Measurements from ENCODE around the gene APOM. TPM values are rescaled to one million over a fixed set of nuclear protein-coding genes. Genes with fewer than 3 reads are reported as not detected.

Gene APOM
- total RNA-seq, 3 donors from 2014 or later (not counting 1 experiment from before 2014, with no cell fraction given): 2.6 to 2.8 (median 2.7) TPM

GRCh38 chr6:31691564-31692108 is 35.9 kb downstream of the APOM start:
- Histone ChIP-seq H3K4me3 (ENCODE audit: low read length) (no peak overlapping the region), H3K4me1 (ENCODE audit: control insufficient read depth, insufficient read depth, low read length) (no peaks in the 10 kb centered on the region), H3K9me3 (ENCODE audit: control insufficient read depth, insufficient read depth, low read length) (no peaks in the 10 kb centered on the region), H3K27me3 (ENCODE audit: control insufficient read depth, insufficient read depth, low read length) (no peaks in the 10 kb centered on the region), H3K27ac (ENCODE audit: low read length) (no peak overlapping the region), H3K36me3 (ENCODE audit: control insufficient read depth, insufficient read depth, low read length) (peaks cover 81% of the 10 kb centered on the region)
- peaks cover 0 to 7% of the 10 kb centered on the region in 2 donors for H3K4me1 Mint-ChIP-seq
- TF ChIP-seq CTCF (IDR thresholded peaks at IDR 0.05): no peak
- H3K27ac Mint-ChIP-seq: no peak overlapping the region
- no peak for DNase-seq
- no peak for ATAC-seq
- H3K4me3 Mint-ChIP-seq: no peak overlapping the region
- WGBS (ENCODE audit: insufficient coverage): 97% methylated on average over 11 of the region's 12 CpGs
- no peaks in the 10 kb centered on the region for H3K9me3 Mint-ChIP-seq
- H3K36me3 Mint-ChIP-seq: no peaks in the 10 kb centered on the region
- intact Hi-C loops (cut with micrococcal nuclease): no loop called here
- no peaks in the 10 kb centered on the region for H3K27me3 Mint-ChIP-seq (ENCODE audit: low read depth in 2 of 2)

- no peak for TF ChIP-seq CTCF (IDR thresholded peaks at IDR 0.05)
- peaks cover 0 to 13% of the 10 kb centered on the region in 2 donors for H3K4me1 Mint-ChIP-seq
Observed at GRCh38 chr6:31692353-31692752, 36.7 kb downstream of the APOM start.

GRCh38 chr6:31692886-31693285 is 37.2 kb downstream of the APOM start:
- 95% methylated on average over 9 of the region's 9 CpGs for WGBS (ENCODE audit: insufficient coverage)
- no peak for DNase-seq
- Mint-ChIP-seq H3K27me3 (ENCODE audit: low read depth in 2 of 2) (no peaks in the 10 kb centered on the region), H3K36me3 (no peaks in the 10 kb centered on the region), H3K4me1 (peaks cover 0 to 16% of the 10 kb centered on the region in 2 donors), H3K4me3 (no peak overlapping the region), H3K9me3 (no peaks in the 10 kb centered on the region), H3K27ac (no peak overlapping the region)
- ATAC-seq: no peak
- H3K27ac ChIP-seq (ENCODE audit: low read length): no peak overlapping the region
- H3K9me3 ChIP-seq (ENCODE audit: control insufficient read depth, insufficient read depth, low read length): no peaks in the 10 kb centered on the region
- peaks cover 79% of the 10 kb centered on the region for H3K36me3 ChIP-seq (ENCODE audit: control insufficient read depth, insufficient read depth, low read length)
- intact Hi-C loops (cut with micrococcal nuclease): no loop called here
- H3K4me3 ChIP-seq (ENCODE audit: low read length): no peak overlapping the region
- H3K4me1 ChIP-seq (ENCODE audit: control insufficient read depth, insufficient read depth, low read length): no peaks in the 10 kb centered on the region
- no peak for TF ChIP-seq CTCF (IDR thresholded peaks at IDR 0.05)
- no peaks in the 10 kb centered on the region for H3K27me3 ChIP-seq (ENCODE audit: control insufficient read depth, insufficient read depth, low read length)

More at GRCh38 chr6:31692353-31692752, 36.7 kb downstream of the APOM start:
- 98% methylated on average over 4 of the region's 4 CpGs for WGBS (ENCODE audit: insufficient coverage)
- no peaks in the 10 kb centered on the region for H3K27me3 Mint-ChIP-seq (ENCODE audit: low read depth in 2 of 2)
- no peaks in the 10 kb centered on the region for H3K9me3 Mint-ChIP-seq
- no peaks in the 10 kb centered on the region for H3K9me3 ChIP-seq (ENCODE audit: control insufficient read depth, insufficient read depth, low read length)
- no peak overlapping the region for H3K4me3 Mint-ChIP-seq
- DNase-seq: no peak
- H3K4me1 ChIP-seq (ENCODE audit: control insufficient read depth, insufficient read depth, low read length): no peaks in the 10 kb centered on the region
- H3K36me3 Mint-ChIP-seq: no peaks in the 10 kb centered on the region
- H3K4me3 ChIP-seq (ENCODE audit: low read length): no peak overlapping the region
- intact Hi-C loops (cut with micrococcal nuclease): no loop called here
- H3K27me3 ChIP-seq (ENCODE audit: control insufficient read depth, insufficient read depth, low read length): no peaks in the 10 kb centered on the region
- no peak overlapping the region for H3K27ac ChIP-seq (ENCODE audit: low read length)
- H3K27ac Mint-ChIP-seq: no peak overlapping the region
- H3K36me3 ChIP-seq (ENCODE audit: control insufficient read depth, insufficient read depth, low read length): peaks cover 80% of the 10 kb centered on the region
- no peak for ATAC-seq

- no peaks in the 10 kb centered on the region for H3K36me3 Mint-ChIP-seq
Observed at GRCh38 chr6:31693535-31693934, 37.8 kb downstream of the APOM start.

More at GRCh38 chr6:31693535-31693934, 37.8 kb downstream of the APOM start:
- Mint-ChIP-seq H3K4me3 (no peak overlapping the region), H3K27me3 (ENCODE audit: low read depth in 2 of 2) (no peaks in the 10 kb centered on the region), H3K9me3 (no peaks in the 10 kb centered on the region), H3K27ac (no peak overlapping the region), H3K4me1 (peaks cover 0 to 15% of the 10 kb centered on the region in 2 donors)
- no peak for ATAC-seq
- Histone ChIP-seq H3K4me1 (ENCODE audit: control insufficient read depth, insufficient read depth, low read length) (no peaks in the 10 kb centered on the region), H3K4me3 (ENCODE audit: low read length) (no peak overlapping the region), H3K9me3 (ENCODE audit: control insufficient read depth, insufficient read depth, low read length) (no peaks in the 10 kb centered on the region), H3K27ac (ENCODE audit: low read length) (no peak overlapping the region), H3K36me3 (ENCODE audit: control insufficient read depth, insufficient read depth, low read length) (peaks cover 73% of the 10 kb centered on the region), H3K27me3 (ENCODE audit: control insufficient read depth, insufficient read depth, low read length) (no peaks in the 10 kb centered on the region)
- intact Hi-C loops (cut with micrococcal nuclease): no loop called here
- WGBS (ENCODE audit: insufficient coverage): 87% methylated on average over 6 of the region's 6 CpGs
- no peak for DNase-seq
- no peak for TF ChIP-seq CTCF (IDR thresholded peaks at IDR 0.05)

Measured in natural killer cell (primary cell).